GM19099 (cell line): ENCODE data around the gene DCAKD.
A peak's percentile ranks its signal among the peaks of the same experiment; 100 is the strongest.

Experiments
- POLR2A ChIP-seq: IDR thresholded peaks from 3 replicates; pipeline ENCODE4 v1.6.1; 2011; ENCODE audit warnings: low read depth; ENCODE audit not compliant: insufficient read length; ENCODE audit errors: extremely low read depth

The DCAKD gene

GRCh38 chr17:45081047-45081703 lies 29.7 kb upstream of the DCAKD start:
- no peak for TF ChIP-seq POLR2A

- no peak for TF ChIP-seq POLR2A
Measured at GRCh38 chr17:45077643-45078042, 26.2 kb upstream of the DCAKD start.

- no peak for TF ChIP-seq POLR2A
Measured at GRCh38 chr17:45073414-45074070, 22.1 kb upstream of the DCAKD start.

GRCh38 chr17:45070809-45071208 lies 19.4 kb upstream of the DCAKD start:
- no peak for TF ChIP-seq POLR2A

GRCh38 chr17:45070001-45070400 lies 18.6 kb upstream of the DCAKD start:
- TF ChIP-seq POLR2A = no peak

GRCh38 chr17:45067637-45068036 lies 16.2 kb upstream of the DCAKD start:
- TF ChIP-seq POLR2A = no peak

GRCh38 chr17:45063198-45063597 lies 11.8 kb upstream of the DCAKD start:
- TF ChIP-seq POLR2A = no peak

GRCh38 chr17:45061606-45062205 lies 10.3 kb upstream of the DCAKD start:
- TF ChIP-seq POLR2A = no peak

- TF ChIP-seq POLR2A = peak; percentile 93
Measured at GRCh38 chr17:45060797-45061605, 9.6 kb upstream of the DCAKD start, which contains the start of gene NMT1. TSS of gene NMT1 (plus strand) at chr17:45061317. CDS start at chr17:45061330, 13 bp downstream.

GRCh38 chr17:45060382-45060796 lies 9.0 kb upstream of the DCAKD start:
- TF ChIP-seq POLR2A = no peak

- TF ChIP-seq POLR2A = peak; percentile 45
Measured at GRCh38 chr17:45052052-45052772, 780 bp upstream of the DCAKD start.

GRCh38 chr17:45050481-45051059 lies 862 bp downstream of the DCAKD start:
- no peak for TF ChIP-seq POLR2A

- no peak for TF ChIP-seq POLR2A
Measured at GRCh38 chr17:45048795-45049563, 2.5 kb downstream of the DCAKD start.
